PC-3 (cell line): Measurements from ENCODE around the gene MCUB.

ENCODE experiments used
- CTCF ChIP-seq: fragments of 300-600 bp; sonication (generic); conservative IDR thresholded peaks from 2 replicates; pipeline ENCODE4 v1.5.1; 2017; ENCODE audit warnings: antibody characterized with exemption, low read depth, mild to moderate bottlenecking, low read length
- EZH2 ChIP-seq: fragments of 300-600 bp; sonication (generic); IDR thresholded peaks from one replicate; pipeline ENCODE4 v1.6.1; 2017; ENCODE audit warnings: antibody characterized with exemption, mild to moderate bottlenecking, low read length; ENCODE audit not compliant: unreplicated experiment

GRCh38 chr4:109615742-109616141 is 55.7 kb downstream of the MCUB start:
- TF ChIP-seq EZH2 (no peak), CTCF (no peak)
